SK-N-SH (cell line): Measurements from ENCODE around the gene ATP11A.

ENCODE experiments used
- CHD2 ChIP-seq: fragments of 150-350 bp; IDR thresholded peaks from 2 replicates; pipeline ENCODE4 v1.6.1; 2018; ENCODE audit warnings: low read length; ENCODE audit not compliant: partially characterized antibody
- EP300 ChIP-seq, 2 experiments: IDR thresholded peaks; 2 replicates each; pipeline versions ENCODE4 v1.4.0 to v1.6.1; 2012; ENCODE audit warnings: borderline replicate concordance in 1 of 2, low read depth in 1 of 2, low read length in 1 of 2
- EZH2phosphoT487 ChIP-seq: fragments of 200-600 bp; sonication (generic); IDR thresholded peaks from 2 replicates; pipeline ENCODE4 v1.6.1; 2017; ENCODE audit warnings: low read depth, mixed run types, mild to moderate bottlenecking, antibody characterized with exemption, moderate library complexity, borderline replicate concordance
- NRF1 ChIP-seq: IDR thresholded peaks from 2 replicates; pipeline ENCODE4 v1.6.1; 2012; ENCODE audit warnings: low read depth, mild to moderate bottlenecking, low read length
- POLR2AphosphoS5 ChIP-seq: IDR thresholded peaks from 2 replicates; pipeline ENCODE4 v1.6.1; 2012; ENCODE audit warnings: low read depth, low read length
- TEAD4 ChIP-seq: IDR thresholded peaks from 2 replicates; pipeline ENCODE4 v1.4.0; 2012; ENCODE audit warnings: mild to moderate bottlenecking, borderline replicate concordance; ENCODE audit not compliant: insufficient read depth
- TF ChIP-seq, protein P1 (sequence below): fragments of 200-600 bp; sonication (generic); IDR thresholded peaks from 2 replicates; pipeline ENCODE4 v1.6.1; 2017; ENCODE audit warnings: antibody characterized with exemption, mild to moderate bottlenecking, moderate library complexity
- TF ChIP-seq, protein P2 (sequence below): IDR thresholded peaks from 2 replicates; pipeline ENCODE4 v1.4.0; 2012; ENCODE audit warnings: low read depth, borderline replicate concordance

DNA sequence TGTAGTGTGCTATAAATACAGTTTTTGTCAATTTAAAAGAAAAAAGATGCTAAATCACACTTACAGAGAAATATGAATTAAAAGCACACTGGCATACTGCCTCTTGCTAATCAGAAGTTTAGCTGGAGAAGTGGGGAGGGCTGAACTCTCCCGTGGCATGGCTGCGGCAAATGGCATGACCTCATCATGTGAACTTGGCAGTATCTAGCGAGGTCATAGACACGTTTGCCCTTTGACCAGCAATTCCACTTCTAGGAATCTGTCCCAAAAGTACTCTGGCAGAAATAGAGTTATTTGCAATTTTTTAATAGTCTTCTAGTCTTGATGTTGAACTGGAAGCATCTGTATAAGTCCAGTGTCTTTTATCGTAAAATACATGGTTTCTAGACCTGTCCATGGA, 237.2 kb downstream of the ATP11A start:
- TF ChIP-seq EP300 (IDR thresholded peaks at IDR 0.05; ENCODE audit: borderline replicate concordance in 1 of 2, low read depth in 1 of 2, low read length in 1 of 2) (no peak), EZH2phosphoT487 (no peak), CHD2 (no peak), NRF1 (no peak), TEAD4 (no peak), POLR2AphosphoS5 (no peak)
- TF ChIP-seq, protein P1, sequence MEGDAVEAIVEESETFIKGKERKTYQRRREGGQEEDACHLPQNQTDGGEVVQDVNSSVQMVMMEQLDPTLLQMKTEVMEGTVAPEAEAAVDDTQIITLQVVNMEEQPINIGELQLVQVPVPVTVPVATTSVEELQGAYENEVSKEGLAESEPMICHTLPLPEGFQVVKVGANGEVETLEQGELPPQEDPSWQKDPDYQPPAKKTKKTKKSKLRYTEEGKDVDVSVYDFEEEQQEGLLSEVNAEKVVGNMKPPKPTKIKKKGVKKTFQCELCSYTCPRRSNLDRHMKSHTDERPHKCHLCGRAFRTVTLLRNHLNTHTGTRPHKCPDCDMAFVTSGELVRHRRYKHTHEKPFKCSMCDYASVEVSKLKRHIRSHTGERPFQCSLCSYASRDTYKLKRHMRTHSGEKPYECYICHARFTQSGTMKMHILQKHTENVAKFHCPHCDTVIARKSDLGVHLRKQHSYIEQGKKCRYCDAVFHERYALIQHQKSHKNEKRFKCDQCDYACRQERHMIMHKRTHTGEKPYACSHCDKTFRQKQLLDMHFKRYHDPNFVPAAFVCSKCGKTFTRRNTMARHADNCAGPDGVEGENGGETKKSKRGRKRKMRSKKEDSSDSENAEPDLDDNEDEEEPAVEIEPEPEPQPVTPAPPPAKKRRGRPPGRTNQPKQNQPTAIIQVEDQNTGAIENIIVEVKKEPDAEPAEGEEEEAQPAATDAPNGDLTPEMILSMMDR = no peak
- TF ChIP-seq, protein P2, sequence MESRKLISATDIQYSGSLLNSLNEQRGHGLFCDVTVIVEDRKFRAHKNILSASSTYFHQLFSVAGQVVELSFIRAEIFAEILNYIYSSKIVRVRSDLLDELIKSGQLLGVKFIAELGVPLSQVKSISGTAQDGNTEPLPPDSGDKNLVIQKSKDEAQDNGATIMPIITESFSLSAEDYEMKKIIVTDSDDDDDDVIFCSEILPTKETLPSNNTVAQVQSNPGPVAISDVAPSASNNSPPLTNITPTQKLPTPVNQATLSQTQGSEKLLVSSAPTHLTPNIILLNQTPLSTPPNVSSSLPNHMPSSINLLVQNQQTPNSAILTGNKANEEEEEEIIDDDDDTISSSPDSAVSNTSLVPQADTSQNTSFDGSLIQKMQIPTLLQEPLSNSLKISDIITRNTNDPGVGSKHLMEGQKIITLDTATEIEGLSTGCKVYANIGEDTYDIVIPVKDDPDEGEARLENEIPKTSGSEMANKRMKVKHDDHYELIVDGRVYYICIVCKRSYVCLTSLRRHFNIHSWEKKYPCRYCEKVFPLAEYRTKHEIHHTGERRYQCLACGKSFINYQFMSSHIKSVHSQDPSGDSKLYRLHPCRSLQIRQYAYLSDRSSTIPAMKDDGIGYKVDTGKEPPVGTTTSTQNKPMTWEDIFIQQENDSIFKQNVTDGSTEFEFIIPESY = no peak
